IPS DF 4.7 (cell line): ENCODE measurements around the gene RASAL2.
"Not testable (repeated sequence)": the region's sequence is repeated elsewhere in the genome, so short reads cannot be mapped to it uniquely, and the experiment has no call there.

ENCODE experiments used
- DNase-seq: peaks from one replicate; pipeline ENCODE4 v3.0.0-alpha.2; 2013; ENCODE audit warnings: low spot score; ENCODE audit errors: extremely low read depth

Gene RASAL2

DNA sequence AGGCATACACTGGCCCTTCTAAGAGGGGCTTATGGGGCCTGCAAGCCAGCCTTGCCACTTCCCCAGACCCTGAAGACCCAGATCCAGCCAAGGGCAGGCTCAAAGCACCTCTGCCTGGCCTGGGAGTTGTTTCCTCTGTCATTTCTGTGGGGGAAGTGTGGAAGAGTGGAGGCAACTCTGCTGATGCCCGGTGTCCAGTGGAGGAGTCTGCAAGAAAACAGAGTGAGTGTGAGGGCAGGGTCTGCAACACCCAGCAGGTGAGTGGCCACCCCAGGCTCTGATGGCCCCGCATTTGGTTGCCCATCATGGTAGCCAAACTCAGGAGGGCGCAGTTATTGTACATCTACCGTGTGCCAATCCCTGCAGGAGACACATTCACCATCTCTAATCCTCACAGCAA is 394.5 kb downstream of the RASAL2 start:
- no peak for DNase-seq

DNA sequence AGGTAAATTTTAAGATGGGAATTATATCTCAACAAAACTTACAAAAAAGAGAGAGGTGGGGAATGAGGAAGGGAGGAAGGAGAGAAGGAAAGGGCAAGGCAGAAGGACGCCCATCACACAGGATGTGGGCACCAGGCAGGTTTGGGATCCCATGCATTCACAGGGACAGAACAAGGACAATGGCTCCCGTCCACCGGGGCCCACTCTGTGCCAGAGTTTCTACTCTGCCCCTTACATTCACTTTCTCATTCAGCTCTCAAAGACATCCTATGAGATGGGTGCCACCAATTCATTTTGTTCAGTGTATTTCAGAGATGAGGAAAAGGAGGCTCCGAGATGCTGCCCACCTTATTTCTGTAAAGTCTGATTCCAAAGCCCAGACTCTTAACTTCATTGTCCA is 395.5 kb downstream of the RASAL2 start:
- no peak for DNase-seq

DNA sequence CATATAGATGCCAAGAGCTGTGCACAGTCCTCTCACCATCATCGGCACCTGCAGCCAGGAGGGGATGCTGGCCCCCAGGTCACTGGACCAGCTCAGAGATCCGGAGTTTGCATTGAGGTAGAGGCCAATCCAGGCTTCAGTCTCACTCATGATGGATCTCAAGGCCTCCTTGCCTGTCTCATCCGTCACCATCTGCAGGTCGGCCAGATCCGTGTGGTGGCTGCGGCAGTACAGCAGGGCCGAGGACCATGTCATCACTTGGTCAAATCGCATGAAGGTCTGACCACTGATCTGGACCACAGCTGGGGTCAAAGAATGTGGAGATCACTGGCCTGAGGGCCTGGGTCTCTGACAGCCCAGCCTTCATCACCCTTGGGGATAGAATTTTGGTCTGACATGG is 396.2 kb downstream of the RASAL2 start:
- no peak for DNase-seq

DNA sequence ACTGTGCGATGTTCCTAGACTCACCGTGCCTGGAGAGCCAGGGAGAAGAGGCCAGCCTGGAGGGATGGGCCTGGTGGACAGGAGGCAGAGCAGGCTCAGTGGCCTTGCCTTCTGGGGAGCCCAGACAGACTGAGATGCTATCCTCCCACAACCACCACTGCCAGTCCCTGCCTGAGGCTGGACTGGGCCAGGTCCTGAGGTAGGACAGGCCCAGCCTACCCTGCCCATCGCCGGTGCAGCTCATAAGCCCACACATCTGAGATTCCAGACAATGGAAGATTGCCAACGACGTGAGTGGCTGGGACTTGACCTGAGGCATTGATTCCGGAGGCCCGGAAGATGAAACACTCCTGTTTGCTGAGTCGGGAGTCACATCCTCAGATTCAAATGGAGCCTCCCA is 397.1 kb downstream of the RASAL2 start:
- no peak for DNase-seq

DNA sequence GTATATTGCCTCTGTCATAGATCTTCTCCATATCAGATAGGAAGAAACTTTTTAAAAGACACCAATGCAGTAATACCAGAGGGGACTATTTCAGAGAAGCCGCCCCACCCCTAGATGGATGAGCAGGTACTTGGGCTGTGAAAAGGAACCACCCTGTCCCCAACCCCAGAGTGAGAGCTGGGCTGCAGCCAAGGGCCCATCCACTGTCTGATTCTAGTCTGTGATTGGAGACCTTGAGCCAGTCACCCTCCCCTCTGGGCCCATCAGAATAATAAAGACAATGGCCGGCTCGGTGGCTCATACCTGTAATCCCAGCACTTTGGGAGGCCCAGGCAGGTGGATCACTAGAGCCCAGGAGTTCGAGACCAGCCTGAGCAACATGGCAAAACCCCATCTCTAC is 397.8 kb downstream of the RASAL2 start:
- DNase-seq, result no peak

DNA sequence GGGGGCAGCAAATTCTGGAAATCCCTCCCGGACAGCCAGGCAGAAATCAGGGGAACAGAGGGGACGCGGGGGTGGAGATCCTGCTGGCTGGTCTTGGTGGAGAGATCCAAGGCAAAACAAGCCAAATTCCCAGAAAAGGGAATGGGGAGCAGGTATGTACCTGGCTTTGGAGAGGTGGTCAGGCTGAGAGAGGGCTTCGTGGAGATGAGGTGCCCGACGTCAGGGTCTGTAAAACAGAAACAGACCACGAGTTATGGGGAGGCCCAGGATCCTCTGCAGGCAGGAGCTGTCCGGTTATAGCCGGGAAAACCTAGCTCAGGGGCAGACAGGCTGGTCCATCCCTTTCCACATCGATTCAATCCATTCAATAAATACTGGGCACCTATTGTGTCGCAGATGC is 398.4 kb downstream of the RASAL2 start:
- no peak for DNase-seq

DNA sequence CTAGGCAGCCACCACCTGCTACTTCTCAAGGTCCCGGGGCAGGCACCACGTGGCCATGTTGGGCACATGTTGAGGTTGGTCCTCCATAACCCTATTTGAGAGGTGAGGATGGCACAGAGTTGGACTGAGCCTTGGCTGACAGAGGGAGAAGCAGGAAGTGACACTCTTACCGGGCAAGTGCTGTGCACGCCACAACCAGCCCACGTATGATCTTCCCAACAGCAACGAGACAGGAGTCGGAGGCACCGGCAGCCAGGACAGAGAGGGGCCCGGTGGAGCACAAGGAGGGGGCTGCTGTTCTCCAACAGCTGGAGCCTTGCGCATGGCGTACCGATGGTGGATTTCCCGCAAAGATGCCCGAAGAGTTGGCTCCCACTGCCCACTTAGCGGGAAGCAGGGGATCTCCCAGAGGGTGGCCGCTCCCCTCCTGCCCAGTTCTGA is 399.4 kb downstream of the RASAL2 start:
- DNase-seq, result no peak

DNA sequence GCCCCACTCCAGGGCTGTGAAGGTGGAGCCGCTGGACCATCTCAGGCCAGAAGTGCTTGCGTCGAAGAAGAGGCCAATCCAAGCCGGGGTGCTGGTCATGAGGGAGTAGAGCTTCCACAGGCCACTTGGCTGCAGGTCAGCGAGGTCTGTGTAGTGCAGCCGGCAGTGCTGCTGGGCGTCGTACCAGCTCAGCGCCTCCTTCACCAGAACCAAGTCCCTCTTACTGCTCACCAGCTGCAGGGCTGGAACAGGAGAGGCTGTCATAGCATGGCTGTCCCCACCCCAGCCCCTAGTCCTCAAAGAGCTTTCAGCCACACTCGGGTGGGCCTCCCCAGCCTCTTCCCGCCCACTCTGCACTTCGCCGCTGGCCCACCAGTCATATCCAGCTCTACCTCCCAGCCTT is 400.7 kb downstream of the RASAL2 start:
- DNase-seq, result no peak

DNA sequence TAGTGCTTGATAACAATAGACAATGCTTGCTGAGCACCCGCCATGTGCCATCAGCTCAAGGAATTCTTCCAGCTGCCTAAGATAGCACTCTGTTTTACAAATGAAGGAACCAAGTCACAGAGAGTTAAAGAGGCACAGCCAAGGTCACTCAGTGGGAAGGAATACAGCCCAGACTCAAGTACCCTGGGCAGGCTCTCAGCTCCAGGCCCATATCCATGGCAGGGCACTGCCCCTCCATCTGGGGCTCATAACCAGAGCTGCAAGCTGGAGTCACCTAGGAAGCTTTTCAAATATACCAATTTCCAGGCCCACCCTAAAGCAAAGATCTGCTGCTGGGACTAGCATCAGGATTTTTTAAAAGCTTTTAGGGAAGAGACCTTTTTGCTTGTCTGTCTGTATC is 401.3 kb downstream of the RASAL2 start:
- no peak for DNase-seq

DNA sequence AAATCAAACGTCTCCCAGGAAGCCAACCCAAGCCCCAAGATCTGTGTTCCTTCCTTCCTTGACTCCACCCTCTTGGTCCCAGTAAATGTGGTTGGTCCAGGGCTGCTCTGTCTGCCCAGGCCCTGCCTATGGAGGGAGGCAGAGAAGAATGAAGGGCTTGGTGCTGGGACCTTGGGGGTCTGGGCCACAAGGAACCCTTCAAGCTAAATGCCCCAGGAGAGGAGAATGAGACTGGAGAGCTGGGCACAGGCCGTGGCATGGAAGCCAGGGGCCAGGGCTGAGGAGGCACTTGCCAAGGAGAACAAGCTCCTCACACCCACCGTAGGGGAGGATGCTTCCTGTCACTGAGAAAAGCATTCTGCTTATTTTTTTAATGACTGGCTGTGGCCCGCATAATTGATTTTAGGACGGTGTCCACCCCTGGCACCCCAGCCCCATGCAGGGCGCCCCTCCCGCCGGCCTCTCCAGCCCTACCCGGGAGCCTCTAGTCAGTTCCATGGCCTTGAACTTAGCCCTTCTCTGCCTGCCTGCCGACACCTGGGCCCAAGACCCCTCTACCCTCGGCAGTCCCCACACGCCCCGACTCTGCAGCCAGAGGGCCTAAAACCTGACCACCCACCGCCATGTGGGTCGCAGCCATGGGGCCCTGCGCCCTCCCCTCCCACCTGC is 402.0 kb downstream of the RASAL2 start:
- DNase-seq, result no peak

DNA sequence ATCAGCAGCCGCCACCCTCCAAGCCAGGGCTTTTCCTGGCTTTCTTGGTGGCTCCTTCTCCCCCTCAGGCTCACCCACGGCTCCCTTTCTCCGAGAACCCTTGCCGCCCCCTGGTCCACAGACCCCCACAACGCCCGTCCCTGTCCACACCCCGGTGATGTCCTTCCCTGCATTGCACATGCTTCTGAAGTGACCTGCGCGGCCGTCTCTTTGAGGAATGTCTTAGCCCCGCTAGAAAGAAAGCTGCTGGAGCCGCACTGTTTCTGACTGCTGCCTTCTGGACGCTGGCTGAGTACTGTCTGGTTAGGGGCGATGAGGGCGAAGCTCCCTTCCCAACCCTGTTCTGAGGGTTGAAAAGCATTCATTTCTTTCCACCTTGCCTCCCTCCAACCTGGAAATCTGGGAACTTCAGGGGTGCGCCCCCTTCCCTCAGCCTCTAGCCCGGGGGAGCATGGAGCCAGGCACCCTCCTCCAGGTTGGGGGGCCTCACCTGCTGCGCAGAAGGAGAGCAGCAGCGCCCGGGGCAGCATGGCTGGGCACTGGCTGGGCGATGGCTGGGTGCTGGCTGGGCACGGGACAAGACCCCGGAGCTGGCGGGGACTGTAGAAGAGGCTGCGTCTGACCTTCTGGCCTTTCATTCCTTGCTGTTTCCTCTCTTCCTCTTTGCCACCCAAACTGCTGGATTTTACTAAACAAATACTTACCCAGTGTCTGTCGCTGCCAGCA is 402.7 kb downstream of the RASAL2 start, which contains the start of gene CLEC20A:
Gene CLEC20A (minus strand): TSS at position 555 of the 726 bp plus-strand sequence. CDS start 25 bp downstream, at position 530.
- no peak for DNase-seq

DNA sequence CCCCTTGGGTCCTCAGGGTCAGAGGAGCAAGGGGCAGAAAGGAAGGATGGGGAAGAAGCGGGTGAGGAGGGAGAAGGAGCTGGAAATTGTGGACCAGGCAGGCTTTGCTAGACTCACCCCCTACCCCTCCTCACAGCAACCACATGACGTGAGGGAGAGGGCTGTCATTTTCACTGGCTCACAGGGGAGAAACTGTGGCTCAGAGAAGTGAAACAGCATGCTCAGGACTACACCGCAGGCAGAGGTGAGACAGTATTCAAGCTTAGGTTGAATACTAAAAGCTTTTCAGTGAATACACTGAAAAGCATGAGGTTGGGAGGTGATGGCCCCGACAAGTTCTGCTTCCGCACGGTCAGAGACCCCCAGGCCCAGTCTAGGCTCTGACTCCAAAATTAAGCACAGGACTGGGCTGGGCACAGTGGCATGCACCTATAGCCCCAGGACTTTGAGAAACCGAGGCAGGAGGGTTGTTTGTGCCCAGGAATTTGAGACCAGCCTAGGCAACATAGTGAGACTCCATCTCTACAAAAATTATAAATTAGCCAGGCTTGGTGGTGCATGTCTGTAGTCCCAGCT is 404.1 kb downstream of the RASAL2 start:
- DNase-seq, result no peak

DNA sequence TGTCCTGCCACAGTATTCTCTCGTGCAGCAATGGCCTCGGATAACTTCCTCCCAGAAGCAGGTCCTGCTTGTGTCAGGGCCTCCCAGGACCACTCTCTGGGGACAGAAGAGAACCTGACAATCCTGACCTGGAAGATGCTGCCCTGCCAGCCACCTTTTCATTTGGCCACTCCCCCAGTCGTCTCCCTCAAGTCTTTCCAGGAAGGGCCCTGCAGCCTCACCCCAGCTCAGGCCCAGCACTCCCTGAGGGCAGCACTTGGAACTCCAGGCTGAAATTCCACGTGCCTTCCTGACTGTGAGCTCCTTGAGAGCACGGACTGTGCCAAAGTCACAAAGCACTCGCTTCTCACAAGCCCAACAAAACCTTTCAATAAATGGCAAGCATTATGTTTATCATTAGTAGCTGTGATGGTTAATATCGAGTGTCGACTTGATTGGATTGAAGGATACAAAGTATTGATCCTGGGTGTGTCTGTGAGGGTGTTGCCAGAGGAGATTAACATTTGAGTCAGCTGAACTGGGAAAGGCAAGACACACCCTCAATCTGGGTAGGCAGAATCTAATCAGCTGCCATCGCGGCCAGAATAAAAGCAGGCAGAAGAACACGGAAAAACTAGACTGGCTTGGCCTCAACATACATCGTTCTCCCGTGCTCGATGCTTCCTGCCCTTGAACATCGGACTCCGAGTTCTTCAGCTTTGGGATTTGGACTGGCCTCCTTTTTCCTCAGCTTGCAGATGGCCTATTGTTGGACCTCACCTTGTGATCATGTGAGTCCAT is 405.2 kb downstream of the RASAL2 start:
- no peak for DNase-seq

DNA sequence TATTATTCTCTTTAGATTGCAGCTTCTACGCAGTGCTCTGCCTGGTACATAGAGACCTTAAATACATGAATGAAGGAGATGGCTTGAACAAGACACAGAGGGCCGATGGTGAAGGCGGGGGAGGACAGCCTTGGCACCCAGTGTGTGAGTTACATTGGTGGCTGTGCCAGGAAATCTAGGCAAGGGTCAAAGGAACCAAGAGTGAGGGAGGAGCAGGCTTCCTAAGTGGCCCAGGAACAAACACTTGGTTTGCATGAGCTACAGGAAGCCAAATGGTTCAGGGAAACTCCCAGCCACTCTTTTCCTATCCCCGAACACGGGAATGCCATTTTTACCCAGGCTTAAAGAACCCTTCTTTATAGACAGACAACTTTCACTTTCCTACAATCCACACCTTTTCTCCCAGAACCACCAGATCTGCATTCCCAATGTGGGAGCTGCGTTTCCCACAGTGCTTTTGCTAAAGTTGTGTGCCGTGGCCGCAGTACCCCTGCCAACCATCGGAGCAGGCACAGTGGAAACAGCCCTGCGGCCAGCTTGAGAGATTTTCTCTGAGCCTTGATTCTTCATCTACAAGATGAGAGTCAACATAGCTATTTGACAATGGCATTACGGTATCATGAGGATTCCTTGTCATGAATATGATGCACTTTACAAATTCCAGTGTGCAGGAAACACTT is 406.3 kb downstream of the RASAL2 start:
- DNase-seq, result no peak

DNA sequence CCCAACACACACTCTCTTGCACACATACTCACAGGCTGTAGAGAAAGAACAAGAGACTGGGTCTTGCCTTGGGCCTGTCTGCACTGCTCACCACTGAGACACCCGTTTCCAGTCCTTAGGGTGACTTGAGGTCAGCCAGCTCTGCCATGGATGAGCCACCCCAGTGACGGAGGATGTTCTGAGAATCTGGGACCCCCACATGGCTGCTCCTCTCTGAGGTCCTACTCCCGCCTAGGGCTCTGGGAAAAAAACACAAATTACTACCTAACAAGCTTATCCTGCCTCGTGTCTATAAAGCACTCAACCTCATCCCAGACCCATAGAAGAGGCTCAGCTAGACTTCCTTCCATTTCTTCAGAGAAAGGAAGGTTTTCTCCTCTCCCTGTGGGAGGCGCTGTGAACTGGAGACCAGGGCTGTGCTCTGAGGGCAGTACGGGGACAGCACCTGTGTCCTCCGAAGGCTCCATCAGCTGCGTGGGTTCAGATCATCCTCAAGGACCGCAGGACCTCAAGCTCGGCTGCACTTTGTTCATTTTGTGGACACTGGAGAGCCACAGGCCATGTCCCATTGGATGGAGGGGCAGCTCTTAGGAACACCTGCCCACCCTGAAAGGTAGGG is 407.1 kb downstream of the RASAL2 start:
- no peak for DNase-seq

DNA sequence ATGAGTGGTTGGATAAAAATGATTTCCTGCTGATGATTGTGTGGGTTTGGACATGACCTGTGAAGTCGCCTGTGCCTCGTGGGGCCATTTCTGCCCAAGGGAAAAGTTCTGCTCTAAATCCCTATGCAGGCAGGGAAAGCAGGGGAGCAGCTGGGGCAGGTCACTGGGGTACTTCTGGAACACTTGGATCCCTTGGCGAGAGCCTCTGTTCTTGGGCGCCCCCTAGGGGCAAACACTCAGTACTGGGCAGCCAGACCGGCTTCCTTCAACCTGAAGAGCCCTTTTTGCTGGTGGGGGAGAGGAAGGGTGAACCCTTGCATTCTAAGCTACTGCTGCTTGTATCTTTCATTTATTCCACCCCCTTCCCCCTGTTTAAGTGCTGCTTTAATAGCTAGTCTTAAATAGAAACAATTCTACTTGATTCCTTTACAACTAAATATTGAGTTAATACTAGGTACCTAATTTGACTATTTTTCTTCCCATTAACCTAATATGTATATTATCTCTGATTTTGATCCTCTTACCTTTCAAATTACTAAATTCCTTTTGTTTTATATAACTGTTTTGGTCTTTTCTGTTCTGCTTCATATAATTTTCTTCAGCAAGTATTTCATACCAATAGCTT is 407.9 kb downstream of the RASAL2 start:
- DNase-seq, result peak; percentile 60

DNA sequence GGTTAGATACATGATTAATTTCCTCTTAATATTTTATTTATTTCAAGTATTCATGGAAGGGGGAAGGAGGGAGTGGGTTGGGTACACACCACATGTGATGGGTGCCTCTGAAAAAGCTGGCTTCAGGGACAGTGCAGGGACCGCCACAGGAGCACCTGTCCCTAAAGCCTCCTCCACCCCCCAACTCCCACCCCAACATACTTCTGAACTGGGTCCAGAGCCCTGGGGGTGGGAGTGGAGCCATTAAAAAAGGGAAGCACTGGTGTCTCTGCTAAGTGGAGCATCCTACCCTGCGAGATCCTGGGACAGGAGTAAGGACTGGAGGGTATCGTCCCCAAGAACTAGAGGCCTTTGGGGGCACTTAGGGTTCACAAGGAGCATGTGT is 408.4 kb downstream of the RASAL2 start:
- no peak for DNase-seq

DNA sequence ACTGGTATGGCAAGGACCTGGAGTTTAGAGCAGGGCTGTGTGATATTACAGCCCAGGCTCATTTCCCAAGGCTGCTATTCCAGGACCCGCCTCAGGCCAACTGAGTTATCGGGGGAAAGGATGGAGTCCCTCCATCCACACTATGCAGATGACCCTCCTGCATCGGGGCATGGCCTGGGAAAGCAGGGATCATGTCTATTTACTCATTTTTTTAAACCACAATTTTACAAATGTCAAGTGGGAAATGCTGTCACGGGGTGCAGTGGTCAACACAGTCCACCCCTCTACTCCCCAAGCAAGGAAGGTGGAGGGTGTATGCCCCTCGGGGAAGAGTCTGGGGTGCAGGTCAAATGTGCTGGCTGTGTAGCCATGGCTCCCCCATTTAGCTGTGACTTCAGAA is 409.0 kb downstream of the RASAL2 start:
- DNase-seq, result no peak

DNA sequence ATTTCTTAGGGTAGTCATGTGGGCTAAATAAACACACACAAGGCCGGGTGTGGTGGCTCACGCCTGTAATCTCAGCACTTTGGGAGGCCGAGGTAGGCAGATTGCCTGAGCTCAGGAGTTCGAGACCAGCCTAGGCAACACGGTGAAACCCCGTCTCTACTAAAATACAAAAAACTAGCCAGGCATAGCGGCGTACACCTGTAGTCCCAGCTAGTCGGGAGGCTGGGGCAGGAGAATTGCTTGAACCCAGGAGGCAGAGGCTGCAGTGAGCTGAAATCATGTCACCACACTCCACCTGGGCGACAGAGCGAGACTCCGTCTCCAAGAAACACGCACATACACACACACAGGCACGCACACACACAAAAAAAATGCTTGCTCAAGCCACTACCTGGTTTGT is 409.4 kb downstream of the RASAL2 start:
- DNase-seq, result not testable (repeated sequence)

DNA sequence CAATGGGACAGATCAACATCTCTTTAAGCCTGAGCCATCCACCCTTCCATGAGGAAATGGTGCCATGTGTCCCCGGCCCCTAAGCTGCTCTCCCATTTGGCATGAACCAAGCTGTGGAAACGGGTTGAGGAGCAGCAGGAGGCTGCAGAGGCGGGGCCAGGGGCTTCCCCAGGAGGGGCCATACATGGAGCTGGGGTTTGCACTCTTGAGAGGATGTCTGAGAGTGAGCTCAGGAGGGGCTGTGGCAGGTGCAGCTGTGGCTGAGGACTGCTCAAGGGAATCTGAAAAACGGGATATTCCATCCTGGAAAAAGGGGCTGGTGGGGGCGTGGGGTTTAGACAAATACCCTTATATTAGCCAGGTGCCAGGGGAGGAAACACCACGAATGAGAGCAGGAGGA is 409.9 kb downstream of the RASAL2 start:
- no peak for DNase-seq
